Body of pancreas (tissue), 4 donors: ENCODE data around the gene C9orf152.

Experiments
- POLR2A ChIP-seq, 3 donors: fragments of 450-650 bp; IDR thresholded peaks; one replicate each; pipeline ENCODE4 v1.6.1; 2016; ENCODE audit warnings: antibody characterized with exemption in 3 of 3, mild to moderate bottlenecking in 2 of 3
- TF ChIP-seq, protein P1 (sequence below), 7 experiments: fragments of 450-650 bp in 4 of 7; fragments of 200-600 bp in 3 of 7; sonication (generic) in 3 of 7; IDR thresholded peaks; one replicate each; pipeline ENCODE4 v1.5.1; 2016 to 2019; ENCODE audit warnings: antibody characterized with exemption in 7 of 7

DNA sequence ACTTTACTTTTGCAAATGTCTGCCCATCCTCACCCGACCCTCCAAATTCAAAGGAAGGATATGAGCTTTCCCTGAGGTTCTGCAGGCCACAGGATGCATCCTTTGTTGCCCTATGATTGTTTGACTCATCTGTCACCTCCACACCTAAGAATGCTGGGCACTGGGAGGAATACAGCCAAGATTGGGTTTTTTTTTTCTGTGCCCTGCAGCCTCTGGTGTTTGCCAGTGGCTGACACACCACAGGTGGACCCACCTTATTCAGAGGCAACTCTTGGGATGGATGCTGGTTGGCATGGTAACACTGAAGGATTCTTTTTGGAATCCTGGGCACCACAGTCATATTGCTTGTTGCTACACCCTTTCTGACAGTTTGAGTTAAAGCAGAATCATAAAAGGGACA, 29.7 kb downstream of the C9orf152 start:
- TF ChIP-seq, protein P1, sequence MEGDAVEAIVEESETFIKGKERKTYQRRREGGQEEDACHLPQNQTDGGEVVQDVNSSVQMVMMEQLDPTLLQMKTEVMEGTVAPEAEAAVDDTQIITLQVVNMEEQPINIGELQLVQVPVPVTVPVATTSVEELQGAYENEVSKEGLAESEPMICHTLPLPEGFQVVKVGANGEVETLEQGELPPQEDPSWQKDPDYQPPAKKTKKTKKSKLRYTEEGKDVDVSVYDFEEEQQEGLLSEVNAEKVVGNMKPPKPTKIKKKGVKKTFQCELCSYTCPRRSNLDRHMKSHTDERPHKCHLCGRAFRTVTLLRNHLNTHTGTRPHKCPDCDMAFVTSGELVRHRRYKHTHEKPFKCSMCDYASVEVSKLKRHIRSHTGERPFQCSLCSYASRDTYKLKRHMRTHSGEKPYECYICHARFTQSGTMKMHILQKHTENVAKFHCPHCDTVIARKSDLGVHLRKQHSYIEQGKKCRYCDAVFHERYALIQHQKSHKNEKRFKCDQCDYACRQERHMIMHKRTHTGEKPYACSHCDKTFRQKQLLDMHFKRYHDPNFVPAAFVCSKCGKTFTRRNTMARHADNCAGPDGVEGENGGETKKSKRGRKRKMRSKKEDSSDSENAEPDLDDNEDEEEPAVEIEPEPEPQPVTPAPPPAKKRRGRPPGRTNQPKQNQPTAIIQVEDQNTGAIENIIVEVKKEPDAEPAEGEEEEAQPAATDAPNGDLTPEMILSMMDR (IDR thresholded peaks at IDR 0.05) = no peak
- no peak for TF ChIP-seq POLR2A (IDR thresholded peaks at IDR 0.05)
